HUES64 (cell line): ENCODE data around the gene TKT.

Experiments used
- H3K27ac ChIP-seq: 2 replicates; pipeline ENCODE4 v1.7.0; 2013; ENCODE audit warnings: low read depth, low read length, inconsistent platforms
- H3K27me3 ChIP-seq: 2 replicates; pipeline ENCODE4 v1.6.1; 2013; ENCODE audit warnings: mild to moderate bottlenecking, low read length; ENCODE audit not compliant: insufficient read depth
- H3K36me3 ChIP-seq: 2 replicates; pipeline ENCODE4 v1.6.1; 2013; ENCODE audit warnings: mild to moderate bottlenecking, low read length; ENCODE audit not compliant: insufficient read depth
- H3K4me1 ChIP-seq: 2 replicates; pipeline ENCODE4 v1.6.1; 2013; ENCODE audit warnings: mild to moderate bottlenecking, low read length, moderate library complexity; ENCODE audit not compliant: insufficient read depth
- H3K4me3 ChIP-seq: 2 replicates; pipeline ENCODE4 v1.5.1; 2013; ENCODE audit warnings: mild to moderate bottlenecking, low read length, moderate library complexity
- H3K9ac ChIP-seq: 2 replicates; pipeline ENCODE4 v1.6.1; 2013; ENCODE audit warnings: mild to moderate bottlenecking, low read depth, low read length
- H3K9me3 ChIP-seq: 2 replicates; pipeline ENCODE4 v1.6.1; 2013; ENCODE audit warnings: low read depth, low read length; ENCODE audit not compliant: insufficient read depth
- WGBS: fragments of 150-250, 120-280 bp; methylation state at CpG from one replicate; pipeline ENCODE4 v1.1.7; 2013; ENCODE audit warnings: missing lambda C conversion rate; 5-methylcytosine and 5-hydroxymethylcytosine counted together

Gene TKT

GRCh38 chr3:53193466-53194209, 62.2 kb downstream of the TKT start:
- Histone ChIP-seq H3K9me3 (no peaks in the 10 kb centered on the region), H3K36me3 (peaks cover 5% of the 10 kb centered on the region; the same call in 1 of the 2 replicates), H3K4me3 (no peak overlapping the region)

GRCh38 chr3:53192608-53193007, 63.2 kb downstream of the TKT start:
- H3K27ac ChIP-seq, result no peak overlapping the region
- H3K4me3 ChIP-seq, result no peak overlapping the region
- peaks cover 5% of the 10 kb centered on the region; the same call in 1 of the 2 replicates for H3K36me3 ChIP-seq
- H3K27me3 ChIP-seq, result no peaks in the 10 kb centered on the region
- no peaks in the 10 kb centered on the region for H3K9me3 ChIP-seq
- H3K4me1 ChIP-seq, result peaks cover 9% of the 10 kb centered on the region
- no peak overlapping the region for H3K9ac ChIP-seq
- 66% methylated on average over 3 of the region's 3 CpGs for WGBS

More at GRCh38 chr3:53193466-53194209, 62.2 kb downstream of the TKT start:
- Histone ChIP-seq H3K9ac (no peak overlapping the region), H3K27ac (no peak overlapping the region), H3K4me1 (peaks cover 9% of the 10 kb centered on the region), H3K27me3 (no peaks in the 10 kb centered on the region)
- WGBS, result 75% methylated on average over 11 of the region's 11 CpGs

GRCh38 chr3:53191836-53192480, 63.9 kb downstream of the TKT start:
- WGBS, result 88% methylated on average over 15 of the region's 16 CpGs
- Histone ChIP-seq H3K4me3 (no peak overlapping the region), H3K36me3 (peaks cover 6% of the 10 kb centered on the region; the same call in 1 of the 2 replicates), H3K4me1 (peaks cover 9% of the 10 kb centered on the region), H3K9me3 (no peaks in the 10 kb centered on the region), H3K27ac (no peak overlapping the region), H3K27me3 (no peaks in the 10 kb centered on the region), H3K9ac (no peak overlapping the region)

GRCh38 chr3:53190659-53191058, 65.2 kb downstream of the TKT start:
- H3K9me3 ChIP-seq, result no peaks in the 10 kb centered on the region
- H3K36me3 ChIP-seq, result peaks cover 17% of the 10 kb centered on the region
- no peak overlapping the region for H3K27ac ChIP-seq
- H3K27me3 ChIP-seq, result no peaks in the 10 kb centered on the region
- H3K9ac ChIP-seq, result no peak overlapping the region
- H3K4me3 ChIP-seq, result no peak overlapping the region
- WGBS, result 95% methylated on average over 3 of the region's 3 CpGs
- H3K4me1 ChIP-seq, result peaks cover 9% of the 10 kb centered on the region

GRCh38 chr3:53189276-53189675, 66.5 kb downstream of the TKT start:
- 93% methylated on average over 3 of the region's 3 CpGs for WGBS
- peaks cover 17% of the 10 kb centered on the region for H3K36me3 ChIP-seq
- no peaks in the 10 kb centered on the region for H3K9me3 ChIP-seq
- no peak overlapping the region for H3K9ac ChIP-seq
- H3K27me3 ChIP-seq, result no peaks in the 10 kb centered on the region
- H3K27ac ChIP-seq, result no peak overlapping the region
- H3K4me3 ChIP-seq, result no peak overlapping the region
- H3K4me1 ChIP-seq, result peaks cover 6% of the 10 kb centered on the region

- Histone ChIP-seq H3K27ac (no peak overlapping the region), H3K4me3 (no peak overlapping the region), H3K27me3 (no peaks in the 10 kb centered on the region), H3K4me1 (peaks cover under 1% of the 10 kb centered on the region; the same call in 1 of the 2 replicates), H3K36me3 (peaks cover 18% of the 10 kb centered on the region), H3K9me3 (no peaks in the 10 kb centered on the region), H3K9ac (no peak overlapping the region)
- 94% methylated on average over 13 of the region's 13 CpGs for WGBS
Observed at GRCh38 chr3:53188720-53189119, 67.1 kb downstream of the TKT start.

- WGBS, result 87% methylated on average over 5 of the region's 5 CpGs
- Histone ChIP-seq H3K27ac (no peak overlapping the region), H3K9ac (no peak overlapping the region), H3K27me3 (no peaks in the 10 kb centered on the region), H3K9me3 (no peaks in the 10 kb centered on the region), H3K4me3 (no peak overlapping the region), H3K4me1 (no peaks in the 10 kb centered on the region), H3K36me3 (peaks cover 23% of the 10 kb centered on the region)
Observed at GRCh38 chr3:53188136-53188685, 67.6 kb downstream of the TKT start.

- no peak overlapping the region for H3K27ac ChIP-seq
- H3K36me3 ChIP-seq, result peaks cover 23% of the 10 kb centered on the region
- H3K9me3 ChIP-seq, result no peaks in the 10 kb centered on the region
- no peak overlapping the region for H3K4me3 ChIP-seq
- no peak overlapping the region for H3K9ac ChIP-seq
- no peaks in the 10 kb centered on the region for H3K4me1 ChIP-seq
- no peaks in the 10 kb centered on the region for H3K27me3 ChIP-seq
- WGBS, result 93% methylated on average over 4 of the region's 4 CpGs
Observed at GRCh38 chr3:53187430-53187829, 68.4 kb downstream of the TKT start.

- WGBS, result 95% methylated on average over 8 of the region's 9 CpGs
- H3K4me1 ChIP-seq, result no peaks in the 10 kb centered on the region
- H3K27me3 ChIP-seq, result no peaks in the 10 kb centered on the region
- H3K9ac ChIP-seq, result no peak overlapping the region; the same call in 1 of the 2 replicates
- H3K27ac ChIP-seq, result no peak overlapping the region
- H3K9me3 ChIP-seq, result no peaks in the 10 kb centered on the region
- H3K36me3 ChIP-seq, result peaks cover 27% of the 10 kb centered on the region
- no peak overlapping the region for H3K4me3 ChIP-seq
Observed at GRCh38 chr3:53186726-53187125, 69.1 kb downstream of the TKT start.

GRCh38 chr3:53185761-53186465, 69.9 kb downstream of the TKT start:
- no peak overlapping the region for H3K27ac ChIP-seq
- H3K9me3 ChIP-seq, result no peaks in the 10 kb centered on the region
- 94% methylated on average over 18 of the region's 20 CpGs for WGBS
- peaks cover 35% of the 10 kb centered on the region for H3K36me3 ChIP-seq
- no peaks in the 10 kb centered on the region for H3K4me1 ChIP-seq
- no peak overlapping the region for H3K9ac ChIP-seq
- no peaks in the 10 kb centered on the region for H3K27me3 ChIP-seq
- H3K4me3 ChIP-seq, result no peak overlapping the region

GRCh38 chr3:53184701-53185100, 71.1 kb downstream of the TKT start:
- no peaks in the 10 kb centered on the region for H3K4me1 ChIP-seq
- peaks cover 35% of the 10 kb centered on the region for H3K36me3 ChIP-seq
- H3K27ac ChIP-seq, result no peak overlapping the region
- no peak overlapping the region for H3K9ac ChIP-seq
- WGBS, result 95% methylated on average over 7 of the region's 7 CpGs
- H3K9me3 ChIP-seq, result no peaks in the 10 kb centered on the region
- H3K4me3 ChIP-seq, result no peak overlapping the region
- H3K27me3 ChIP-seq, result no peaks in the 10 kb centered on the region
